Transverse colon (tissue), 4 donors: Measurements from ENCODE around the gene FAF2. TPM values are rescaled to one million over a fixed set of nuclear protein-coding genes. Genes with fewer than 3 reads are reported as not detected.

Experiments
- DNase-seq: peaks from one replicate; pipeline ENCODE4 v3.0.0-alpha.2; 2019
- H3K27ac ChIP-seq, 4 donors: fragments of 200-600 bp; sonication (generic); 2 replicates each; pipeline ENCODE4 v1.5.1; 2016 to 2018; ENCODE audit warnings: inconsistent platforms in 4 of 4
- H3K27me3 ChIP-seq: fragments of 200-600 bp; sonication (generic); 2 replicates; pipeline ENCODE4 v1.5.1; 2017; ENCODE audit warnings: inconsistent platforms
- H3K36me3 ChIP-seq, 4 donors: fragments of 200-600 bp; sonication (generic); 2 replicates each; pipeline ENCODE4 v1.5.1; 2017 to 2019; ENCODE audit warnings: inconsistent platforms in 4 of 4
- H3K4me1 ChIP-seq, 4 donors: fragments of 200-600 bp; sonication (generic); 2 replicates each; pipeline ENCODE4 v1.5.1; 2017 to 2020; ENCODE audit warnings: inconsistent platforms in 4 of 4
- H3K4me3 ChIP-seq, 4 donors: fragments of 200-600 bp; sonication (generic); 1 replicate in 1 of 4; 2 replicates in 3 of 4; pipeline versions ENCODE4 v1.5.1 to v1.6.1; 2017 to 2019; ENCODE audit warnings: inconsistent platforms in 4 of 4
- H3K9me3 ChIP-seq, 2 donors: fragments of 200-600 bp; sonication (generic); 2 replicates each; pipeline ENCODE4 v1.5.1; 2017 to 2019; ENCODE audit warnings: inconsistent platforms in 2 of 2
- CTCF ChIP-seq, 5 experiments: fragments of 200-600 bp in 3 of 5; fragments of 450-650 bp in 2 of 5; sonication (generic) in 3 of 5; IDR thresholded peaks; 1 replicate in 2 of 5; 2 replicates in 3 of 5; pipeline ENCODE4 v1.5.1; 2016 to 2017; ENCODE audit warnings: antibody characterized with exemption in 5 of 5, inconsistent platforms in 3 of 5, mild to moderate bottlenecking in 2 of 5, moderate library complexity in 1 of 5
- EP300 ChIP-seq: sonication (generic); formaldehyde crosslinking; IDR thresholded peaks from one replicate; pipeline ENCODE4 v1.6.1; 2017; ENCODE audit warnings: antibody characterized with exemption, low read depth
- POLR2A ChIP-seq: fragments of 450-650 bp; IDR thresholded peaks from one replicate; pipeline ENCODE4 v1.6.1; 2016; ENCODE audit warnings: antibody characterized with exemption, mild to moderate bottlenecking, moderate library complexity
- POLR2AphosphoS5 ChIP-seq, 3 donors: sonication (generic); formaldehyde crosslinking; IDR thresholded peaks; one replicate each; pipeline ENCODE4 v1.6.1; 2016; ENCODE audit warnings: antibody characterized with exemption in 3 of 3
- WGBS, 2 donors: methylation state at CpG; one replicate each; pipeline ENCODE4 v1.1.5; 2018; ENCODE audit warnings: low coverage in 1 of 2; 5-methylcytosine and 5-hydroxymethylcytosine counted together
- in situ Hi-C, 4 donors: fragments of 200-750 bp; cut with MboI; loops; one replicate each; pipeline versions ENCODE4 v1.15.0 to v1.15.1; 2017; ENCODE audit warnings: low sequenced_read_pairs in 3 of 4, low pct_ligation_motif_present in 1 of 4, low pct_unique_long_range_greater_than_20kb in 1 of 4
- intact Hi-C: fragments of 100-400 bp; cut with DNase I; formaldehyde crosslinking; loops from one replicate; pipeline ENCODE4 v1.15.1; 2023; ENCODE audit warnings: low total_unique reads
- total RNA-seq, 4 donors: library from RNA; depleted of rRNA; stranded (reverse); fragments of >200 nt; gene quantifications; one replicate each; pipeline ENCODE4 v1.1.0, GENCODE V29; 2016

Gene FAF2, protein sequence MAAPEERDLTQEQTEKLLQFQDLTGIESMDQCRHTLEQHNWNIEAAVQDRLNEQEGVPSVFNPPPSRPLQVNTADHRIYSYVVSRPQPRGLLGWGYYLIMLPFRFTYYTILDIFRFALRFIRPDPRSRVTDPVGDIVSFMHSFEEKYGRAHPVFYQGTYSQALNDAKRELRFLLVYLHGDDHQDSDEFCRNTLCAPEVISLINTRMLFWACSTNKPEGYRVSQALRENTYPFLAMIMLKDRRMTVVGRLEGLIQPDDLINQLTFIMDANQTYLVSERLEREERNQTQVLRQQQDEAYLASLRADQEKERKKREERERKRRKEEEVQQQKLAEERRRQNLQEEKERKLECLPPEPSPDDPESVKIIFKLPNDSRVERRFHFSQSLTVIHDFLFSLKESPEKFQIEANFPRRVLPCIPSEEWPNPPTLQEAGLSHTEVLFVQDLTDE
- total RNA-seq: 10 to 100 TPM in 3 of 4 donors, 1 to 10 TPM in 1; 3.8 to 32.4 (median 26.5) TPM

- Histone ChIP-seq H3K27me3 (no peaks in the 10 kb centered on the region), H3K27ac (peak within 1 kb of the TSS; percentile 91 to 96 (median 95)), H3K36me3 (peaks cover 0 to 2% (median 0%) of the 10 kb centered on the region in 4 donors), H3K9me3 (no peaks in the 10 kb centered on the region), H3K4me1 (peaks cover 10 to 24% (median 20%) of the 10 kb centered on the region in 4 donors), H3K4me3 (peak within 1 kb of the TSS; percentile 78 to 95 (median 86))
- TF ChIP-seq EP300: no peak
- TF ChIP-seq CTCF (IDR thresholded peaks at IDR 0.05): peak; percentile 94 to 100 (median 99)
- TF ChIP-seq POLR2A: peak; percentile 89
- peak; percentile 86 to 96 (median 94) for TF ChIP-seq POLR2AphosphoS5 (IDR thresholded peaks at IDR 0.05)
- intact Hi-C loops: no loop called here
- in situ Hi-C loops: loop anchor here in 1 of 4 donors (5.0 kb wide), 1 partner anchor 89 kb away; the partner anchor contains the start of gene RNF44
- WGBS, 2 donors: 0% methylated on average over 39 of the region's 50 CpGs; no CpG with 5 or more reads in 1 of the 2 donors
- peak; percentile 98 for DNase-seq
Observed at GRCh38 chr5:176447978-176448608, at the start of gene FAF2. TSS of gene FAF2 (plus strand) at chr5:176448385. CDS start at chr5:176448408, 23 bp downstream.

DNA sequence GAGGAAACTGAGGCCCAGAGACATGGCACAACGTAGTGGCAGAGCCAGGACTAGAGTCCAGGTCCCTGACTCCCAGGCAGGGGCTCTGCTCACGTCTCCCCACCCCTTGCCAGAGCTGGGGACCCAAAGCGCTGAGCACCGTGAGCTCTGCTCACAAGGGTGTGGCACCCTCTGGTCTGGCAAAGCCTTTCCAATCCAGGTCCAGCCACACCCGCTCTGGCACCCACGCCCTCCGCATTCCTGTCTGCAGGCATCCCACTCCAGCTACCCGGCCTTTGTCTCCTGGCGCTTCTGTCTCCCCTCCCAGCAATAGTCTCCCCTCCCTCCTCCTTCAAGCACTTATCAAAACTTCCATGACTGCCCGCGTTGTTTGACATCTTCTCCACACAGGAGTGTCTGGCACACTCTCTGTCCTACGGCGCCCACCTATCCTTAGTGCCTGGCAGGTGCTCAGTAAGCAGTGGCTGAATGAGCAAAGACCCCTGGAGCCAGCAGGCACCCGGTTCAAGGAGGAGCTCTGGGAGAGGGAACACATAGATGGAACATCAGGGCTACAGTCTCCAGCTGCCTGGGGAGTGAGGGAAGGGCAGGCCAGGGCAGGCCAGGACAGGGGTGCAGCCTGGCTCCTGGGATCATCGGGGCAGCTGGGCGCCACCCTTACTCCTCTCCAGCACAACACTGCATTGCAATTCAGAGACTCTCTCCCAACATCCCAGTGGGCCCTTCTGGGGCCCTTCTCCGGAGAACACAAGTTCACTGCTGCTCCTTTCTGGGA is 47.6 kb upstream of the FAF2 start:
- in situ Hi-C loops (loop anchor here in 1 of 4 donors (25.0 kb wide), 1 partner anchor 187 kb away; no protein-coding TSS in a partner anchor), intact Hi-C loops (no loop called here)
- Histone ChIP-seq H3K4me3 (no peak overlapping the region), H3K9me3 (no peaks in the 10 kb centered on the region), H3K27ac (peak overlapping the region; percentile 87 to 91 (median 88)), H3K27me3 (no peaks in the 10 kb centered on the region), H3K36me3 (peaks cover 0 to 3% (median 0%) of the 10 kb centered on the region in 4 donors), H3K4me1 (peaks cover 18 to 56% (median 47%) of the 10 kb centered on the region in 4 donors)
- peak; percentile 89 for DNase-seq
- TF ChIP-seq EP300 (no peak), POLR2AphosphoS5 (IDR thresholded peaks at IDR 0.05) (peak in 2 of 3 donors; percentile 16 to 71), CTCF (IDR thresholded peaks at IDR 0.05) (no peak), POLR2A (peak; percentile 61)
- 51 to 59% methylated on average over 11 to 17 of the region's 17 CpGs for WGBS, 2 donors

DNA sequence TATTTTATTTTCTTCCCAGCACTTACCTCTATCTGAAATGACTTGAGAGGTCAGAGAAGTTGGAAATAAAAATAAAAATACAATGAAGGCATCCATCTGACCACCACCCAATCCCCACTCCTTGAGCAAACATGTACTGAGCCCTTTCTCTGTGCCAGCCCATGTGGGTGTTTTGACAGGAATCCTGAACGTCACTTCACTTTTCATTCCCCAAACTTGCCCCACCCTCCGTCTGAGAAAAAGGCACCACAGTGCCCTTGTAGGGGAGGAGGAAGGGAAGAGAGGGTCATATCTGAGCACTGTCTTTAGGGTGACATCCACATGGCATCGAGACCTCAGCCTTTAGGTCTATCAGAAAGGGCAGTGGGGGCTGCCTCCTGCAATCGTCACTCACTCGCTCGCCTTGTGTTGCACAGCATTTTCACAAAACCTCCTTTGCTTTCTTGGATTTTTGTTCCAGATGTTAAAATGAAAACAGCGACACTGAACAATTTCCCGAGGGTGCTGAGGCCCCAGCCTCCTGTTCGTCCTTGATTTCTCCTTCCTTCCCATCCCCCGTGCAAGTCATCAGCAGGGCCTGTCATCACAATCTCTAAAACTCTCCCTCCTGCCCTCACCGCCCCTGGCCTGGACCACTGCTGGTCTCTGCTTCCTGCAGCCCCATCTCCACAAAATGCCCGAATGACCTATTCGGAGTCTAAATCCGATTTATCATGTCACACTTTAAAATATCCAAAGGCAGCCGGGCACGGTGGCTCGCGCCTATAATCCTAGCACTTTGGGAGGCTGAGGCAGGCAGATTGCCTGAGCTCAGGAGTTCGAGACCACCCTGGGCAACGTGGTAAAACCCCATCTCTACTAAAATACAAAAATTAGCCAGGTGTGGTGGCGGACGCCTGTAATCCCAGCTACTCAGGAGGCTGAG is 46.6 kb upstream of the FAF2 start:
- intact Hi-C loops (no loop called here), in situ Hi-C loops (loop anchor here in 1 of 4 donors (25.0 kb wide), 1 partner anchor 186 kb away; no protein-coding TSS in a partner anchor)
- peaks cover 0 to 3% (median 0%) of the 10 kb centered on the region in 4 donors for H3K36me3 ChIP-seq
- DNase-seq: no peak
- TF ChIP-seq POLR2AphosphoS5 (IDR thresholded peaks at IDR 0.05) (no peak), CTCF (IDR thresholded peaks at IDR 0.05) (no peak), EP300 (no peak), POLR2A (no peak)
- H3K4me1 ChIP-seq: peaks cover 18 to 63% (median 50%) of the 10 kb centered on the region in 4 donors
- no peaks in the 10 kb centered on the region for H3K27me3 ChIP-seq
- WGBS, 2 donors: 82 to 87% methylated on average over 9 to 22 of the region's 22 CpGs
- peak overlapping the region; percentile 87 to 91 (median 88) for H3K27ac ChIP-seq
- no peak overlapping the region for H3K4me3 ChIP-seq
- no peaks in the 10 kb centered on the region for H3K9me3 ChIP-seq
